Mucosa of stomach (tissue), 1 donor: ENCODE measurements around the gene FIGN.

Source experiments
- H3K27me3 ChIP-seq: one replicate; pipeline ENCODE4 v1.7.0; 2013; ENCODE audit warnings: mild to moderate bottlenecking, low read length; ENCODE audit not compliant: control insufficient read depth, insufficient read depth
- H3K36me3 ChIP-seq: one replicate; pipeline ENCODE4 v1.7.0; 2013; ENCODE audit warnings: low read length; ENCODE audit not compliant: control insufficient read depth, insufficient read depth
- H3K4me1 ChIP-seq: one replicate; pipeline ENCODE4 v1.7.0; 2013; ENCODE audit warnings: mild to moderate bottlenecking, low read length; ENCODE audit not compliant: control insufficient read depth, insufficient read depth
- H3K4me3 ChIP-seq: one replicate; pipeline ENCODE4 v1.7.0; 2013; ENCODE audit warnings: low read length
- H3K9ac ChIP-seq: one replicate; pipeline ENCODE4 v1.7.0; 2013; ENCODE audit warnings: mild to moderate bottlenecking, low read length, moderate library complexity
- H3K9me3 ChIP-seq: one replicate; pipeline ENCODE4 v1.7.0; 2013; ENCODE audit warnings: mild to moderate bottlenecking, low read length, moderate library complexity; ENCODE audit not compliant: control insufficient read depth
- donor health status: Pancreatic carcinoma.

FIGN gene

DNA sequence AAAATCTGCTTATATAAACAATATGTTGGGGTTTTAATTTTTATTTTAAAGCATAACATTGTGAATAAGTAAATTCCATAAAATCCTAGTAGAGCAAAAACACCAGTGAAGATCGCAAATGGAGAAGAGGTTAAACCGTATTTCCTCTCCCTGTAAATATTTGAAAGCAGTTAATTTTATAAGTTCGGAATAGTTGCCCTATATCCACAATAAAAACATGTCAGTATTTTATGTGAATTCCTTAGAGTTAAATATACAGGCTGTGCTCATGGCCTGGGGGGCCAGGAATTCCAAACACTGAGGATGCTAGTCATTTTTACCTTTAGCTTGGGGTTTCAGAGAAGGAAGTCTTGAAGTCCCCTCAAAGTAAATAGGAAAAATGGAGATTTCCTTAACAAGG lies 135.0 kb downstream of the FIGN start:
- H3K9ac ChIP-seq = no peak overlapping the region
- H3K4me3 ChIP-seq = no peak overlapping the region
- H3K36me3 ChIP-seq = no peaks in the 10 kb centered on the region
- no peaks in the 10 kb centered on the region for H3K4me1 ChIP-seq
- H3K9me3 ChIP-seq = no peaks in the 10 kb centered on the region
- peaks cover 12% of the 10 kb centered on the region for H3K27me3 ChIP-seq

DNA sequence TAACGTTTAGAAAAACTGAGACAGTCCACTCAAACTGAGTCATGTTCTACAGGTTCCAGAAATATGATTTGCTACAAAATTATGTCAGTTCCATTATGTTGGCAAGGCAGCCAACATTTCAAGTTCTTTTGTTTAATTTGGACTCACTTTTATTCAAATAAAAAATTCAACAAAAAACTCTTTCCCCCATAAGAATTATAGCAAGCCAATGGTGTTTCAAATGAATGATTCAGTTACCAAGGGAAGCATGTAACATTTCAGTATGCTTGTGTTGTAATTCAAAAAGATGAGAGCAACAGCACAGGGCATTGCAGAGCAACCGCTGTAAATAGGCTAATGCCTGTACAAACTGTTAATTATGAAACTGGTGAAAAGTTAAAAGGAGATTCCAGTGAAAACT lies 140.8 kb downstream of the FIGN start:
- no peak overlapping the region for H3K4me3 ChIP-seq
- no peaks in the 10 kb centered on the region for H3K4me1 ChIP-seq
- no peaks in the 10 kb centered on the region for H3K9me3 ChIP-seq
- no peak overlapping the region for H3K9ac ChIP-seq
- no peaks in the 10 kb centered on the region for H3K27me3 ChIP-seq
- no peaks in the 10 kb centered on the region for H3K36me3 ChIP-seq

DNA sequence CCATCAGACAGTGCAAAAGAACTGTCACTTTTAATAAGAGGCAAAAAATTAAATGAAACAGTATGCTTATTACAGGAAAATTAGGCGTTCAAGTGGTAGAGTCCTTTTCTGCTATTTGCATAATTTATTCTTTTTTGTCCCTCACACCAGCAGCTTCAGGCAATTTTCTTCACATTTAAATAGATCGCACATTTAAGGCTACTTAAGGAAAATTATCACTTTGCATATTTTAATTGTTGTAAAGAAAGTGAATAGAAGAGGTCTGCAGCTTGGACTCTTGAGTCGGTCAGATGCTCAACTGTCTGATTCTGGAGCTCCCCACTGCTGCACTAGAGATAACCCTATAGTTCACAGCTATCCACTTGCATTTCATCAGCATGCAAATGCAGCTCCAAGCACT lies 141.3 kb downstream of the FIGN start:
- H3K9me3 ChIP-seq = no peaks in the 10 kb centered on the region
- no peak overlapping the region for H3K9ac ChIP-seq
- H3K36me3 ChIP-seq = no peaks in the 10 kb centered on the region
- H3K27me3 ChIP-seq = no peaks in the 10 kb centered on the region
- no peaks in the 10 kb centered on the region for H3K4me1 ChIP-seq
- no peak overlapping the region for H3K4me3 ChIP-seq

DNA sequence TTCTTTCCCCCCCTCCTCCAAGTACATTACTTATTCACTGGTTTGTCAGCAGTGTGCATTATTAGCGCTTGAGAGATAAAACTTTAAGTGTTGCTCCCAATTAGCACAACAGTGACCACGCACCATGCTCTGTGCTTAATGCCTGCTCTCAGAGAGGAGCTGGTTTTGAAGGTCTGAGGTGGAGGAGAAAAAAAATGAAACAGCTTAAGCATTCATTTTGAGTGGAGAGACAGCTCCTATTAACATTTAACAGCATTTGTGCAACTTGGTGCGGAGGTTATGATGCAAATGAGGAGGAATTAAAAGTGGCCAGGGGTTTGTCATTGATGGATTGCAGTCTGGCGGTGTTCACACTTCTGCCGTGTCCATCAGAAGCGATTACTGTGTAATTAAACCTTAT lies 141.8 kb downstream of the FIGN start:
- Histone ChIP-seq H3K9ac (no peak overlapping the region), H3K9me3 (no peaks in the 10 kb centered on the region), H3K27me3 (no peaks in the 10 kb centered on the region), H3K4me3 (no peak overlapping the region), H3K4me1 (no peaks in the 10 kb centered on the region), H3K36me3 (no peaks in the 10 kb centered on the region)

DNA sequence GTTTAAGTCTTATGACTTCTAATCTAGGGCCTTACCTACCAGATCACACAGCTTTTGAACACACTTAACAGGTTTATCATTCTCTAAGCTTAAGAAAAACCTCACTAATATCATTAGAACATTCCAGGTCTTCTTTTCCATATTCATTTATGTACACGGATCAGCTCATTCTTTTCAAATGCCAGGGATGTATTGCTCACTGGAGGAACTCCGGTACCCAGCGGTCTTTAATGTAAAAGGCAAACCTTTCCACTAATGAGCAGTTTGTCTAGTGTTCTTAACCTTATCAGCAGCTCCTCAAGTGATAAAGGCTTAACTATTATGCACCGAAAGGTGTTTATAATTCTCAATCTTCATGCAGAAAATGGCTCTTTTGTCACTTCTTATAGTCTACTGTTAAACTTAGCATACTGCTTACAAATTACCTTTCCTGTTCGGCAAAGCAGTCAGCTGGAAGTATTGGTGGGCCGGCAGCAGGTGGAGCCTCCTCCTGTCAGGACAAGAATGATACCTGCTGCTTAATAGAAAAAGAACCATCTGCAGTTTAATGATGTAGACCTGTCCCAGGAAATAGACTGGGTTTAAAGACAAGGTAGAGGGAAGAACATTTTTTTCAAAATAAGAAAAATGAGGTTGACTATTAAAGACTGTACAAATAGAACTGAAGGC lies 142.7 kb downstream of the FIGN start:
- no peak overlapping the region for H3K4me3 ChIP-seq
- H3K9ac ChIP-seq = no peak overlapping the region
- no peaks in the 10 kb centered on the region for H3K9me3 ChIP-seq
- no peaks in the 10 kb centered on the region for H3K4me1 ChIP-seq
- H3K27me3 ChIP-seq = no peaks in the 10 kb centered on the region
- no peaks in the 10 kb centered on the region for H3K36me3 ChIP-seq

DNA sequence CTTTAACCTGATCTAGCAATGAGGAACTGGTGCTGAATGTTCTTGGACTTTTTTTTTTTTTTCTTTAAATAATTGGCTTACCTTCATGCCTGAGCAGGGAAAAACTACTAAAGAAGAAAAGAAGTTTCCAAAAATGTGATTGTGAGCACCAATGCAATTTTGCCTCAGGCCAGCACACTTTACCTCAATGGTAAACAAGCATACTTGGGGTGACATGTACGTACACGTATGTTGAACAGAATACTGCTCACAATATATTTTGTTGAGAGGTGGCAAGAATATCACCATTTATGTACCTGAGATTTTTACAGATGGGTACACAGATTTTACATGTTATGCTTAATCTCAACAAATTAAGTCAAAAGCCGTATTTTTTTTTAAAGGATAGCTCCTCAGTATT lies 144.3 kb downstream of the FIGN start:
- H3K4me3 ChIP-seq = no peak overlapping the region
- H3K4me1 ChIP-seq = no peaks in the 10 kb centered on the region
- no peaks in the 10 kb centered on the region for H3K27me3 ChIP-seq
- no peaks in the 10 kb centered on the region for H3K36me3 ChIP-seq
- no peak overlapping the region for H3K9ac ChIP-seq
- H3K9me3 ChIP-seq = no peaks in the 10 kb centered on the region

DNA sequence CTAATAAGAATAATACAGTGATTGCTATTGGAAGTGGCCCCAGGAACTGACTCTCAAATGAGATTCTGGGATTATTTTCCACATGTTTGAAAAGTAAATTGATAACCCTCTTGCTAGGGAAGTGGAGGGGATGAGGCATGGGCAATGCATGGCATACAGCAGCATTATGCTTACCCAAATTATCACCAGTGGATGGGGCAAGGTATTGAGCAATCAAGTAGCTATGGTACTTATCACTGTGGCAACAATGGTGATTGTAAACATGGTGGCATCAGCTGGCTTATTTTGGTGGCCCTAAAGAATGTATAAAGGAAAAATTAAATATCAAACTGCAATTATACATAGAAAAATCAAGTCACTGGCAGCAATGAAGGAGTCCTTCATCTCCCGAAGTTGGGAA lies 155.1 kb downstream of the FIGN start:
- H3K27me3 ChIP-seq = no peaks in the 10 kb centered on the region
- H3K9ac ChIP-seq = no peak overlapping the region
- no peaks in the 10 kb centered on the region for H3K36me3 ChIP-seq
- no peaks in the 10 kb centered on the region for H3K9me3 ChIP-seq
- H3K4me3 ChIP-seq = no peak overlapping the region
- H3K4me1 ChIP-seq = no peaks in the 10 kb centered on the region

DNA sequence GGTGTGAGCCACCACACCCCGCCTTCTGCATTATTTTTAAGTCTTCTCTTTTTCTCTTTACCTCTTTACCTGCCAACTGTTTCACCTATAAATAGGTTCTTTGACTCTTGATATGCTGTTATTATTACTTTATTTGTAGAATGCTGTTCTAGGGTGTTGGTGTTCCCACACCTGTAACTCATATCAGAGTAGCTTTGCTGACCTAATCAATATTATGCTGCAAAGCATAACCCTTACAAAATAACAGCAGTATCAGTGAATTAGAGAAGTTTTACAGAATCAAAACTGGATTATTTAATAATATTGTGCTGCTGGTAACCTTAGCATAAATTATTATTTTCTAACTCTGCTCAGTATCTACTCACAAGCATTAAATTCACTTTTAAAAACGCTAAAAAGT lies 161.5 kb downstream of the FIGN start:
- Histone ChIP-seq H3K9me3 (no peaks in the 10 kb centered on the region), H3K9ac (no peak overlapping the region), H3K27me3 (no peaks in the 10 kb centered on the region), H3K4me3 (no peak overlapping the region), H3K4me1 (no peaks in the 10 kb centered on the region), H3K36me3 (no peaks in the 10 kb centered on the region)

DNA sequence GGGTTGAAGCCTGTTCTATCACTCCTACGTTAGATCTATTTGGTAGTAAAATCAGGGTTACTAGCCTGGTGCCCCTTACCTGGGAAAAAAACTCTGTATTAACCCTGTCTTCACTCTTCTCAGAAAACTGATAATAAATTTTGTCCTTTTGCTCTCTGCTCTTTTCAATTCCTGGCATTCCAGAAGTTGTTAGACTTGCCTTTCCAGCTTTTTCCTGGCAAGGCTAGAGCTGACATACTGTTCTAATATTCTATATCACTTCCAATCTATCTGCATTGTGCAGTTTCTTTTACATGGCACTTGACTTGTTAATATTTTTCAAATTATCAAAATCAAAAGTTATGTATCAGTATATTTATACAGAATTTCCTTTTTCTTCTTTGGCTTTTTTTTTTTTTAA lies 162.2 kb downstream of the FIGN start:
- Histone ChIP-seq H3K9ac (no peak overlapping the region), H3K9me3 (no peaks in the 10 kb centered on the region), H3K4me3 (no peak overlapping the region), H3K27me3 (no peaks in the 10 kb centered on the region), H3K4me1 (no peaks in the 10 kb centered on the region), H3K36me3 (no peaks in the 10 kb centered on the region)

DNA sequence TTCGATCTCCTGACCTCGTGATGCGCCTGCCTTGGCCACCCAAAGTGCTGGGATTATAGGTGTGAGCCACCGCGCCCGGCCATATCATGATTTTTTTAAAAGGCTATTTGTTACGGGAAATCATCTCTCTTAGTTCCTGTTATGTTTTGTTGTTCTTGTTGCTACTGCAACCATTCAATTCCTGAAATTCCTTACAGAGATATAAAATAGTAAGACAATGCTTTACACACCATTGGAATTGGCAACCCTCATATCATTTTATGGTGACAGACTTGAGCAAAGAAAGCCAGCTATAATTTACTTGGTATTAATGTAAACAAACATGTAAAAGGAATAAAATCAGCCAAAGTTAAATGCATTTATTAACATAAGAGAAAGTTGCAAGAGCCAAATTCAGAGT lies 163.0 kb downstream of the FIGN start:
- Histone ChIP-seq H3K9me3 (no peaks in the 10 kb centered on the region), H3K36me3 (no peaks in the 10 kb centered on the region), H3K4me1 (no peaks in the 10 kb centered on the region), H3K9ac (no peak overlapping the region), H3K27me3 (no peaks in the 10 kb centered on the region), H3K4me3 (no peak overlapping the region)

DNA sequence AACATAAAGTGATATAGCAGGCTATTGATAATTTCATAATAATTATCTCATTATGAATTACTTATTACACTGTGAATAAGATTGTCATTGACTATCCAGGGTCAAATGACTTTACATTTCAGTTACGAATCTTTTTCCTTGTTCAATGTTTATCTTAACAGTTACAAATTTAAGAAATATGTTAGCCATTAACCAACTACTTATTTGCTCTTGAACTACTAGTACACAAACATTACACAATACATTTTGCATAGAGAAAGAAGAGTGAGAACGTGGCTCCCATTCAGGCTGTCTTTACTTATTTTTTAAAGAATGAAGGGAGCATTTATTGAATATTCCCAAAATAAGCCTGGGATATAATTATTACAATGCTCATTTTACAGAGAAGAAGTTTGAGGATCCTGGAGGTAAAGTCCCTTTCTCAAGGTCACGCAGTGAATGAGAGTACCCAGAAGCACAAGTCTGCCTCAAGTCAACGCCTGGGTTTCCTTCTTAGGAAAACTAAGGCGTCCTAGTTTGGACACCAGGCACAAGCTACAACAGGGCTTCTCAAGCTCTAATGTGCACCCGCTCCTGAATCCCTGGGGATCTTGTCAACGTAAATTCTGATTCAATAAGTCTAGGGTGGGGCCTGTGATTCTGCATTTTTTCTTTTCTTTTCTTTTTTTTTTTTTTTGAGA lies 164.2 kb downstream of the FIGN start:
- H3K9me3 ChIP-seq = no peaks in the 10 kb centered on the region
- no peaks in the 10 kb centered on the region for H3K4me1 ChIP-seq
- H3K9ac ChIP-seq = no peak overlapping the region
- no peak overlapping the region for H3K4me3 ChIP-seq
- no peaks in the 10 kb centered on the region for H3K27me3 ChIP-seq
- no peaks in the 10 kb centered on the region for H3K36me3 ChIP-seq

DNA sequence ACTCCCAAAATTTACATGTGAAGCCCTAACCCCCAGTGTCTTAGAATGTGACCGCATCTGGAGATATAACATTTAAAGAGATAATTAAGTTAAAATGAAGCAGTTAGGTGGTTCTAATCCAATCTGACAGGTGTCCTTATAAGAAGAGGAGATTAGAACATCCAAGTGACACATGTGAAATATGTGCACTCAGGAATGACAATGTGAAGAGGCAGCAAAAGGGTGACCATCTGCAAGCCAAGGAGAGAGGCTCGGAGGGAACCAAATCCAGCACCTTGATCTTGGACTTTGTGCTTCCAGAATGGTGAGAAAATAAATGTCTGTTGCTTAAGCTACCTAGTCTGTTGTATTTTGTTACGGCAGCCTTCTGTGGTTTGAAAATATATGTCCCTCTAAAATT lies 165.4 kb downstream of the FIGN start:
- Histone ChIP-seq H3K9ac (no peak overlapping the region), H3K4me1 (no peaks in the 10 kb centered on the region), H3K27me3 (no peaks in the 10 kb centered on the region), H3K9me3 (no peaks in the 10 kb centered on the region), H3K4me3 (no peak overlapping the region), H3K36me3 (no peaks in the 10 kb centered on the region)

DNA sequence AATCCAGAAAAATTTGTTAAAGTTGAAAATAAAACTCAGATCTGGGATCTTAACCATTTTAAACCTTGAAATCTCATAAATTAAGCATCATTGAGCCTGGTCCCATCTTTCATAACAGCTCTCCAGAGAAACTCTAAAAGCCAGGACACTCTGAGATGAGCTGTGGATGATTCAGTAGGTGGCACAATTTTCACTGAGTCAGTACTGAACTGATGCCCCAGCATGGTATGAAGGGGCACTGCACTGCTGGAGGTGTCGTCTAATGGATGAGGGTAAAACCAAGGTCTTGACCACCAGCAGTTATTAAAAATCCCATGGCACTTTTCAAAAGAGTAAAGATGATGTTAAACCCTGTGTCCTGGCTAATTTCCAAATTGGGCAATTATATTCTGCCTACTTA lies 170.6 kb downstream of the FIGN start:
- Histone ChIP-seq H3K9ac (no peak overlapping the region), H3K36me3 (no peaks in the 10 kb centered on the region), H3K9me3 (no peaks in the 10 kb centered on the region)

More for the DNA sequence above, 170.6 kb downstream of the FIGN start:
- H3K4me3 ChIP-seq = no peak overlapping the region
- H3K4me1 ChIP-seq = no peaks in the 10 kb centered on the region
- H3K27me3 ChIP-seq = no peaks in the 10 kb centered on the region
